Ishikawa (cell line): ENCODE data around the gene GOLGA6A.
A peak's percentile ranks its signal among the peaks of the same experiment; 100 is the strongest.

Experiments
- CEBPB ChIP-seq: IDR thresholded peaks from 2 replicates; pipeline ENCODE4 v1.6.1; 2012
- CREB1 ChIP-seq: IDR thresholded peaks from 2 replicates; pipeline ENCODE4 v1.6.1; 2012; ENCODE audit warnings: low read depth
- EGR1 ChIP-seq: IDR thresholded peaks from 2 replicates; pipeline ENCODE4 v1.6.1; 2012
- EP300 ChIP-seq: IDR thresholded peaks from 2 replicates; pipeline ENCODE4 v1.6.1; 2012; ENCODE audit warnings: borderline replicate concordance
- FOXM1 ChIP-seq: IDR thresholded peaks from 2 replicates; pipeline ENCODE4 v1.6.1; 2012; ENCODE audit warnings: low read depth, borderline replicate concordance
- NFIC ChIP-seq: IDR thresholded peaks from 2 replicates; pipeline ENCODE4 v1.6.1; 2012
- RAD21 ChIP-seq: IDR thresholded peaks from 2 replicates; pipeline ENCODE4 v1.6.1; 2012; ENCODE audit warnings: low read depth
- TAF1 ChIP-seq: IDR thresholded peaks from 2 replicates; pipeline ENCODE4 v1.6.1; 2012; ENCODE audit warnings: low read depth, mild to moderate bottlenecking
- TCF12 ChIP-seq: IDR thresholded peaks from 2 replicates; pipeline ENCODE4 v1.6.1; 2012; ENCODE audit warnings: low read depth
- TEAD4 ChIP-seq: IDR thresholded peaks from 2 replicates; pipeline ENCODE4 v1.6.1; 2012
- YY1 ChIP-seq: IDR thresholded peaks from 2 replicates; pipeline ENCODE4 v1.6.1; 2012; ENCODE audit warnings: low read depth
- ZBTB7A ChIP-seq: IDR thresholded peaks from 2 replicates; pipeline ENCODE4 v1.6.1; 2012; ENCODE audit warnings: low read depth
- TF ChIP-seq, protein P1 (sequence below): IDR thresholded peaks from 2 replicates; pipeline ENCODE4 v1.6.1; 2012; ENCODE audit warnings: low read depth, mild to moderate bottlenecking
- TF ChIP-seq, protein P2 (sequence below): IDR thresholded peaks from 2 replicates; pipeline ENCODE4 v1.6.1; 2012
- TF ChIP-seq, protein P3 (sequence below): IDR thresholded peaks from 2 replicates; pipeline ENCODE4 v1.6.1; 2012

GOLGA6A gene

GRCh38 chr15:74072614-74073337, 9.6 kb downstream of the GOLGA6A start:
- peak; percentile 38; the same call in 1 of the 2 replicates for TF ChIP-seq RAD21

GRCh38 chr15:74062671-74063070, 19.7 kb downstream of the GOLGA6A start:
- TF ChIP-seq, protein P1, sequence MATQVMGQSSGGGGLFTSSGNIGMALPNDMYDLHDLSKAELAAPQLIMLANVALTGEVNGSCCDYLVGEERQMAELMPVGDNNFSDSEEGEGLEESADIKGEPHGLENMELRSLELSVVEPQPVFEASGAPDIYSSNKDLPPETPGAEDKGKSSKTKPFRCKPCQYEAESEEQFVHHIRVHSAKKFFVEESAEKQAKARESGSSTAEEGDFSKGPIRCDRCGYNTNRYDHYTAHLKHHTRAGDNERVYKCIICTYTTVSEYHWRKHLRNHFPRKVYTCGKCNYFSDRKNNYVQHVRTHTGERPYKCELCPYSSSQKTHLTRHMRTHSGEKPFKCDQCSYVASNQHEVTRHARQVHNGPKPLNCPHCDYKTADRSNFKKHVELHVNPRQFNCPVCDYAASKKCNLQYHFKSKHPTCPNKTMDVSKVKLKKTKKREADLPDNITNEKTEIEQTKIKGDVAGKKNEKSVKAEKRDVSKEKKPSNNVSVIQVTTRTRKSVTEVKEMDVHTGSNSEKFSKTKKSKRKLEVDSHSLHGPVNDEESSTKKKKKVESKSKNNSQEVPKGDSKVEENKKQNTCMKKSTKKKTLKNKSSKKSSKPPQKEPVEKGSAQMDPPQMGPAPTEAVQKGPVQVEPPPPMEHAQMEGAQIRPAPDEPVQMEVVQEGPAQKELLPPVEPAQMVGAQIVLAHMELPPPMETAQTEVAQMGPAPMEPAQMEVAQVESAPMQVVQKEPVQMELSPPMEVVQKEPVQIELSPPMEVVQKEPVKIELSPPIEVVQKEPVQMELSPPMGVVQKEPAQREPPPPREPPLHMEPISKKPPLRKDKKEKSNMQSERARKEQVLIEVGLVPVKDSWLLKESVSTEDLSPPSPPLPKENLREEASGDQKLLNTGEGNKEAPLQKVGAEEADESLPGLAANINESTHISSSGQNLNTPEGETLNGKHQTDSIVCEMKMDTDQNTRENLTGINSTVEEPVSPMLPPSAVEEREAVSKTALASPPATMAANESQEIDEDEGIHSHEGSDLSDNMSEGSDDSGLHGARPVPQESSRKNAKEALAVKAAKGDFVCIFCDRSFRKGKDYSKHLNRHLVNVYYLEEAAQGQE: no peak
- TF ChIP-seq TAF1 (no peak), EP300 (no peak), FOXM1 (no peak), YY1 (no peak), TEAD4 (no peak), CREB1 (no peak)
- TF ChIP-seq, protein P2, sequence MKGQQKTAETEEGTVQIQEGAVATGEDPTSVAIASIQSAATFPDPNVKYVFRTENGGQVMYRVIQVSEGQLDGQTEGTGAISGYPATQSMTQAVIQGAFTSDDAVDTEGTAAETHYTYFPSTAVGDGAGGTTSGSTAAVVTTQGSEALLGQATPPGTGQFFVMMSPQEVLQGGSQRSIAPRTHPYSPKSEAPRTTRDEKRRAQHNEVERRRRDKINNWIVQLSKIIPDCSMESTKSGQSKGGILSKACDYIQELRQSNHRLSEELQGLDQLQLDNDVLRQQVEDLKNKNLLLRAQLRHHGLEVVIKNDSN: no peak
- TF ChIP-seq, protein P3, sequence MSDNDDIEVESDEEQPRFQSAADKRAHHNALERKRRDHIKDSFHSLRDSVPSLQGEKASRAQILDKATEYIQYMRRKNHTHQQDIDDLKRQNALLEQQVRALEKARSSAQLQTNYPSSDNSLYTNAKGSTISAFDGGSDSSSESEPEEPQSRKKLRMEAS: no peak

DNA sequence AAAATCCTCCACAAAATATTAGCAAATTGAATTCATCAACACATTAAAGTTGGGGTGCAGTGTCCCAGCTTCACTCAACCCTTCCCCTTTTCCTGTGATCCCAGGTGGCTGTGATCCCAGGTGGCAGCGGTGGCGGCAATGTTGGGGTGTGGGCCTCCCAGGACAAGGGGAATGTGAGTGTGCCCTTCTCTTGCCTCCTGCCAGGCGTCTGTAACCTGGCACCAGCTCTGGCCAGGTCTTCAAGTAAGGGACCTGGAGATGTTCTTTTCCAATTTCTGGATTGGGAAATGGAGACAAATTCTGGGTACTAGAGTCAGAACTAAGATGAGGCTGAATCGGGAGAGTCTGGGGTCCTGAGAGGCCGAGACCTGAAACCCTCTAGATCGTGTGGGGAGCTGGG, 20.1 kb downstream of the GOLGA6A start:
- TF ChIP-seq, protein P3: no peak
- TF ChIP-seq EP300: no peak
- TF ChIP-seq ZBTB7A: no peak
- no peak for TF ChIP-seq EGR1
- no peak for TF ChIP-seq YY1
- no peak for TF ChIP-seq CREB1
- no peak for TF ChIP-seq TEAD4
- no peak for TF ChIP-seq TAF1
- TF ChIP-seq, protein P2: no peak
- TF ChIP-seq CEBPB: no peak
- no peak for TF ChIP-seq RAD21
- TF ChIP-seq NFIC: no peak
- TF ChIP-seq, protein P1: no peak
- TF ChIP-seq TCF12: no peak

GRCh38 chr15:74060251-74060650, 22.1 kb downstream of the GOLGA6A start:
- TF ChIP-seq FOXM1: no peak
- TF ChIP-seq YY1: no peak
- no peak for TF ChIP-seq TAF1
- no peak for TF ChIP-seq TCF12

GRCh38 chr15:74055804-74056203, 26.5 kb downstream of the GOLGA6A start:
- TF ChIP-seq TEAD4: no peak
- no peak for TF ChIP-seq EP300
- TF ChIP-seq, protein P3: no peak
- TF ChIP-seq NFIC: no peak
- TF ChIP-seq YY1: no peak
- TF ChIP-seq EGR1: no peak
- TF ChIP-seq FOXM1: no peak
- no peak for TF ChIP-seq TCF12
- no peak for TF ChIP-seq CREB1
- no peak for TF ChIP-seq ZBTB7A
- no peak for TF ChIP-seq RAD21
- no peak for TF ChIP-seq TAF1
- TF ChIP-seq, protein P1: no peak
- TF ChIP-seq, protein P2: no peak
- no peak for TF ChIP-seq CEBPB
